CD14-positive monocyte (primary cell): Measurements from ENCODE around the gene TCIRG1. TPM values are rescaled to one million over a fixed set of nuclear protein-coding genes. Genes with fewer than 3 reads are reported as not detected.

ENCODE experiments used
- DNase-seq, 3 donors: peaks; one replicate each; pipeline ENCODE4 v3.0.0-alpha.2; 2011 to 2022
- H2AFZ ChIP-seq: 2 replicates; pipeline ENCODE4 v1.6.0; 2012; ENCODE audit warnings: mild to moderate bottlenecking, low read depth, low read length, inconsistent platforms; ENCODE audit not compliant: insufficient read depth, poor library complexity, severe bottlenecking
- H3K27ac ChIP-seq, 2 donors: 1 replicate in 1 of 2; 2 replicates in 1 of 2; pipeline ENCODE4 v1.5.1; 2012 to 2013; ENCODE audit warnings: low read length in 2 of 2, control low read depth in 1 of 2, inconsistent platforms in 1 of 2, low read depth in 1 of 2, mild to moderate bottlenecking in 1 of 2
- H3K27me3 ChIP-seq, 2 donors: one replicate each; pipeline versions ENCODE4 v1.6.0 to v1.6.1; 2011 to 2013; ENCODE audit warnings: low read length in 2 of 2; ENCODE audit not compliant: control insufficient read depth in 2 of 2, insufficient read depth in 2 of 2
- H3K36me3 ChIP-seq, 2 donors: replicated peaks in 1 of 2; 1 replicate in 1 of 2; 2 replicates in 1 of 2; pipeline versions ENCODE4 v1.5.1 to v1.6.1; 2012 to 2013; ENCODE audit warnings: low read length in 2 of 2, control low read depth in 1 of 2, inconsistent platforms in 1 of 2, mild to moderate bottlenecking in 1 of 2; ENCODE audit not compliant: insufficient read depth in 2 of 2, control insufficient read depth in 1 of 2
- H3K4me1 ChIP-seq, 2 donors: 1 replicate in 1 of 2; 2 replicates in 1 of 2; pipeline versions ENCODE4 v1.5.1 to v1.6.1; 2012 to 2013; ENCODE audit warnings: low read length in 2 of 2, control low read depth in 1 of 2, inconsistent platforms in 1 of 2, mild to moderate bottlenecking in 1 of 2, moderate library complexity in 1 of 2; ENCODE audit not compliant: insufficient read depth in 2 of 2, control insufficient read depth in 1 of 2
- H3K4me2 ChIP-seq: replicated peaks from 2 replicates; pipeline ENCODE3; 2012; ENCODE audit warnings: low read length, moderate library complexity, mild to moderate bottlenecking; ENCODE audit not compliant: poor library complexity, severe bottlenecking; ENCODE audit errors: extremely low read depth
- H3K4me3 ChIP-seq, 3 experiments: fragments of 200-600 bp in 1 of 3; sonication (generic) in 1 of 3; replicated peaks in 1 of 3; 1 replicate in 2 of 3; 2 replicates in 1 of 3; pipeline ENCODE4 v1.5.1; 2011 to 2013; ENCODE audit warnings: low read length in 3 of 3, mild to moderate bottlenecking in 3 of 3, control low read depth in 2 of 3, low read depth in 2 of 3, inconsistent platforms in 1 of 3, moderate library complexity in 1 of 3
- H3K79me2 ChIP-seq: 2 replicates; pipeline ENCODE4 v1.6.0; 2012; ENCODE audit warnings: mild to moderate bottlenecking, control low read depth, inconsistent platforms, low read length, moderate library complexity; ENCODE audit not compliant: insufficient read depth
- H3K9ac ChIP-seq: 2 replicates; pipeline ENCODE4 v1.6.0; 2017; ENCODE audit warnings: low read length, mild to moderate bottlenecking; ENCODE audit not compliant: insufficient read depth, poor library complexity, severe bottlenecking
- H3K9me3 ChIP-seq, 2 donors: replicated peaks in 1 of 2; 1 replicate in 1 of 2; 2 replicates in 1 of 2; pipeline versions ENCODE4 v1.5.1 to v1.6.1; 2012 to 2013; ENCODE audit warnings: low read length in 2 of 2, control low read depth in 1 of 2; ENCODE audit not compliant: control insufficient read depth in 1 of 2, insufficient read depth in 1 of 2
- H4K20me1 ChIP-seq: 2 replicates; pipeline ENCODE4 v1.6.0; 2012; ENCODE audit warnings: mild to moderate bottlenecking, low read length, control low read depth, moderate library complexity; ENCODE audit not compliant: insufficient read depth
- H3K27ac Mint-ChIP-seq, 7 donors: one replicate each; pipeline ENCODE4 v1.8.0; 2020; ENCODE audit warnings: mild to moderate bottlenecking in 7 of 7, mixed read lengths in 7 of 7, moderate library complexity in 6 of 7, inconsistent platforms in 2 of 7
- H3K27me3 Mint-ChIP-seq, 3 donors: one replicate each; pipeline ENCODE4 v1.8.0; 2021 to 2022; ENCODE audit warnings: low read depth in 3 of 3, mild to moderate bottlenecking in 3 of 3, mixed read lengths in 3 of 3, moderate library complexity in 3 of 3, inconsistent platforms in 1 of 3
- H3K36me3 Mint-ChIP-seq, 2 donors: one replicate each; pipeline ENCODE4 v1.8.0; 2020; ENCODE audit warnings: mixed read lengths in 2 of 2, inconsistent platforms in 1 of 2, mild to moderate bottlenecking in 1 of 2
- H3K4me1 Mint-ChIP-seq: one replicate; pipeline ENCODE4 v1.8.0; 2020; ENCODE audit warnings: mild to moderate bottlenecking, mixed read lengths
- H3K4me3 Mint-ChIP-seq, 2 donors: one replicate each; pipeline ENCODE4 v1.8.0; 2020; ENCODE audit warnings: mild to moderate bottlenecking in 2 of 2, mixed read lengths in 2 of 2, moderate library complexity in 1 of 2
- H3K9me3 Mint-ChIP-seq, 7 donors: one replicate each; pipeline ENCODE4 v1.8.0; 2020 to 2022; ENCODE audit warnings: mixed read lengths in 7 of 7, mild to moderate bottlenecking in 6 of 7, moderate library complexity in 6 of 7, inconsistent platforms in 2 of 7
- CTCF ChIP-seq: fragments of 200-600 bp; IDR thresholded peaks from one replicate; pipeline ENCODE4 v1.8.0; 2022; ENCODE audit warnings: antibody characterized with exemption, mild to moderate bottlenecking
- WGBS: methylation state at CpG from one replicate; pipeline ENCODE4 v1.1.5; 2013; ENCODE audit warnings: missing lambda C conversion rate; ENCODE audit not compliant: insufficient coverage; 5-methylcytosine and 5-hydroxymethylcytosine counted together
- intact Hi-C, 2 donors: fragments of 100-400 bp; cut with micrococcal nuclease; formaldehyde crosslinking; loops; one replicate each; pipeline versions ENCODE4 v1.15.0 to v1.15.1; 2023
- polyA plus RNA-seq, 3 donors: library from polyadenylated mRNA; depleted of rRNA in 1 of 3; unstranded in 2 of 3; stranded (reverse) in 1 of 3; fragments of 300-500 nt in 2 of 3; fragments of >200 nt in 1 of 3; fragmentation: Illumina TruSeq in 2 of 3; gene quantifications; 1 replicate in 2 of 3; 2 replicates in 1 of 3; pipeline ENCODE4 v1.2.3, GENCODE V29; 2012 to 2021

TCIRG1 gene
- polyA plus RNA-seq, 3 donors: 197 to 1,286 (median 225) TPM

DNA sequence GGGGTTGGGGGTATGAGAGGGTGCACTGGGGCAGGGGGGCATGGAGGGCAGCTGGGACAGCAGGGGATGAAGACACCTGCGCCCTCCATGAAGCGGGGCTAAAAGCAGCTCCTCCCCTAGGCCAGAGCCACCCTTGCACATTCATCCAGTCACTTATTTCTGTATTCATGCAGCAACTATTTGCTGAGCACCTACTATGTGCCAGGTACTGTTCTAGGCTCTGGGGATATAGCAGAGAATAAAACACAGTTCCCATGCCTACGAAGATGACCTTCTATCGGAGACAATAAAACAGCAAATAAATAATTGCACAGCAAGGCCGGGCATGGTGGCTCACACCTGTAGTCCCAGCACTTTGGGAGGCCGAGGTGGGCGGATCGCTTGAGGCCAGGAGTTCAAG is 23.4 kb upstream of the TCIRG1 start:
- WGBS: 100% methylated on average over 2 of the region's 8 CpGs
- no peak for DNase-seq
- no peaks in the 10 kb centered on the region for H3K27me3 ChIP-seq
- no peaks in the 10 kb centered on the region for H3K9me3 ChIP-seq
- H3K27ac Mint-ChIP-seq: no peak overlapping the region
- peaks cover 52% of the 10 kb centered on the region for H3K79me2 ChIP-seq
- no peak for TF ChIP-seq CTCF
- H3K27ac ChIP-seq: no peak overlapping the region
- peaks cover 0 to 3% (median 2%) of the 10 kb centered on the region in 3 donors for H3K27me3 Mint-ChIP-seq
- H3K9ac ChIP-seq: no peak overlapping the region
- H3K4me1 ChIP-seq: peaks cover 45 to 48% of the 10 kb centered on the region in 2 donors
- intact Hi-C loops: no loop called here
- H3K4me1 Mint-ChIP-seq: peaks cover 49% of the 10 kb centered on the region
- peaks cover 31 to 57% of the 10 kb centered on the region in 2 donors for H3K36me3 ChIP-seq
- H2AFZ ChIP-seq: no peak overlapping the region
- no peak overlapping the region for H3K4me3 ChIP-seq
- H4K20me1 ChIP-seq: peaks cover 78% of the 10 kb centered on the region
- no peaks in the 10 kb centered on the region for H3K9me3 Mint-ChIP-seq
- no peak overlapping the region for H3K4me3 Mint-ChIP-seq
- peaks cover 39 to 63% of the 10 kb centered on the region in 2 donors for H3K36me3 Mint-ChIP-seq
- H3K4me2 ChIP-seq: no peak overlapping the region

GRCh38 chr11:68016161-68016903 is 22.5 kb upstream of the TCIRG1 start:
- Mint-ChIP-seq H3K36me3 (peaks cover 45 to 72% of the 10 kb centered on the region in 2 donors), H3K27ac (peak overlapping the region in 4 of 7 donors; percentile 20 to 52 (median 41))

More at GRCh38 chr11:68016161-68016903, 22.5 kb upstream of the TCIRG1 start:
- intact Hi-C loops: no loop called here
- TF ChIP-seq CTCF: no peak
- no peak for DNase-seq
- Histone ChIP-seq H3K4me1 (peaks cover 37 to 39% of the 10 kb centered on the region in 2 donors), H3K27me3 (no peaks in the 10 kb centered on the region), H3K36me3 (peaks cover 38 to 66% of the 10 kb centered on the region in 2 donors), H3K79me2 (peaks cover 43% of the 10 kb centered on the region), H3K4me2 (no peak overlapping the region), H3K4me3 (no peak overlapping the region), H4K20me1 (peaks cover 78% of the 10 kb centered on the region), H2AFZ (no peak overlapping the region), H3K9ac (peak overlapping the region; percentile 17), H3K9me3 (no peaks in the 10 kb centered on the region), H3K27ac (peak overlapping the region in 1 of 2 donors; percentile 14)
- Mint-ChIP-seq H3K9me3 (no peaks in the 10 kb centered on the region), H3K27me3 (peaks cover 0 to 3% (median 2%) of the 10 kb centered on the region in 3 donors), H3K4me1 (peaks cover 43% of the 10 kb centered on the region), H3K4me3 (no peak overlapping the region)
- 86% methylated on average over 13 of the region's 13 CpGs for WGBS
